ENCODE data around the gene PSD.
A peak's percentile ranks its signal among the peaks of the same experiment; 100 is the strongest.
"Not testable (repeated sequence)": the region's sequence is repeated elsewhere in the genome, so short reads cannot be mapped to it uniquely, and the experiment has no call there.

The PSD gene

DNA sequence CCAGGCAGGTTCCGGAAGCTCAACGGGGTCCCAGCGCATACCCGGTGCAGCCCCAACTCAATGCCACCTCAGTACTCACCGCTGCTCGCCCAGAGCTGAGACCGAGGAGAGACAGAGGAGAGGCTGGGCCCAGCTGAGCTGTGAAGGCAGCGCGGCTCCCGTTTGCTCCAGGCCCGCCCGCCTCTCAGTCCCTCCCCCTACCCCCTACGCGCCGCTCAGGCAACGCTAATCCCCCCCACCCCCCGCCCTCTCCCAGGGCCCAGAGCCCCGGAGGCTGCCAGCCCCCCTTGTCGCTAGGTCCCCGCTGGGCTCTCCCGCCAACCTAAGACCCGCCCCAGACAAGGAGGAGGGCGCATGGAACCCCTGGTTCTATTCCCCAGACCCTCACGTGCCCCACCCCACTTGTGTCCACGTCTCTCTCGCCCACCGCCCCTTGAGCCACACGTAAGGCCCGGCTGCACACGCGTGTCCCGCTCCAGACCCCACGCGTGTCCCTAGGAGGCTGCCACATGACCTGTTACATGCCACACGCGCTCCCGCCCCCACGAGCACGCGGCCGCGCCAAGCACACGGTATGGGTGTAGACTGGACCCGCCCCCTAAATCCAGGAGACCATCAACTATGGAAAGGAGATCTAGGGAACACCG lies at the start of gene PSD:
TSS of gene PSD (minus strand) at position 164 of the 647 bp plus-strand sequence. CDS start 1,747 bp downstream, outside the sequence.
- DNase-seq (ENCODE audit: low spot score) = no peak

- no peak for DNase-seq (ENCODE audit: low spot score)
Observed at GRCh38 chr10:102467971-102468438, 49.4 kb upstream of the PSD start.

- DNase-seq (ENCODE audit: low spot score) = no peak
Observed at GRCh38 chr10:102467318-102467717, 48.7 kb upstream of the PSD start.

GRCh38 chr10:102465466-102465865 lies 46.9 kb upstream of the PSD start:
- DNase-seq (ENCODE audit: low spot score) = no peak

DNA sequence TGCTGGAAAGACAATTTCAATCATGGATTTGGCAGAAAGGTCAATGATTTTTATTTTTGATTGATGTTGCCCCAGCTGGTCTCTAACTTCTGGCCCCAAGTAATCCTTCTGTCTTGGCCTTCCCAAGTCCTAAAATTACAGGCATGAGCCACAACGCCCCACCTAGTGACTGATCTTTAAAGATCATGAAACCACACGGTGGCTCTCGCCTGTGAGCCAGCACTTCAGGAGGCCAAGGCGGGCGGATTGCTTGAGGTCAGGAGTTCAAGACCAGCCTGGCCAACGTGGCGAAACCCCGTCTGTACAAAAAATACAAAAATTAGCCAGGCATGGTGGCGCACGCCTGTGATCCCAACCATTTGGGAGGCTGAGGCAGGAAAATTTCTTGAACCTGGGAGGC lies 45.4 kb upstream of the PSD start:
- DNase-seq (ENCODE audit: low spot score) = no peak

- DNase-seq (ENCODE audit: low spot score) = no peak
Observed at GRCh38 chr10:102462512-102463054, 44.0 kb upstream of the PSD start.

- DNase-seq (ENCODE audit: low spot score) = peak; percentile 96
Observed at GRCh38 chr10:102461187-102462054, 42.8 kb upstream of the PSD start.

DNA sequence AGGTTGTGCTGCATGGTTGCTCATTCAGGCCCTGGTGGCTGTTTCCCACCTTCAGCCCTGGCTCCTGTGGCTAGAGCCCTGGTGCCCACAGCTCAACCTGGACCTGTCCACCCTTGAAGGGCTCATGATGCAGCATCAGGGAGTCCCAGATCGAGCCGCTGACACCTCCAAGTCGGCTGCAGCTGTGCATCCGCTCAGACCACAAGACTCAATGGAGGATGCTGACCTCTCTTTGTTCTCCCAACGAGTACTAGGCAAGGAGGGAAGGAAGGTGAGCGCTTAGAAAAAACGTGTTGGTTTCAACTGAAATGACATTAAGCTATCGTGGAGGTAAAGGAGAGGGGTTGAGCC lies 42.2 kb upstream of the PSD start:
- no peak for DNase-seq (ENCODE audit: low spot score)

DNA sequence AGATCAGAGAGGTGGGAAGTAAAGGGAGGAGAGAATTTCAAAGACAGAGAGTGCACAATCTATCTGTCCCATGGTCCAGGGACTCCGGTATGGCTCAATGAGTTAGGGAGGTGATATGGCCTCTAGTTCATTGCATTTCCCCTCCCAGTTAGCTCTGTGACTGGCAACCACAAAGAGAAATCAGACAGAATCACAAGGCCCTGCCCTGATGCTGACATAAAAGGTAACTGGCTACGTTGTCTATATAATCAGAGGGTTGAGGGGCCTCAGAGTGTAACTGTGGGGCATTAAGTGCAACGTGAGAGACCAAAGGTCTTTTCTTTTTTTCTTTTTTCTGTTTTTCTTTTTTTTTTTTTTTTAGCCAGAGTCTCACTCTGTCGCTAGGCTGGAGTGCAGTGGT lies 40.1 kb upstream of the PSD start:
- DNase-seq (ENCODE audit: low spot score) = no peak

GRCh38 chr10:102457591-102458150 lies 39.1 kb upstream of the PSD start:
- no peak for DNase-seq (ENCODE audit: low spot score)

GRCh38 chr10:102455893-102456471 lies 37.4 kb upstream of the PSD start:
- DNase-seq (ENCODE audit: low spot score) = peak; percentile 22

GRCh38 chr10:102454662-102455487 lies 36.3 kb upstream of the PSD start:
- DNase-seq (ENCODE audit: low spot score) = not testable (repeated sequence)

DNA sequence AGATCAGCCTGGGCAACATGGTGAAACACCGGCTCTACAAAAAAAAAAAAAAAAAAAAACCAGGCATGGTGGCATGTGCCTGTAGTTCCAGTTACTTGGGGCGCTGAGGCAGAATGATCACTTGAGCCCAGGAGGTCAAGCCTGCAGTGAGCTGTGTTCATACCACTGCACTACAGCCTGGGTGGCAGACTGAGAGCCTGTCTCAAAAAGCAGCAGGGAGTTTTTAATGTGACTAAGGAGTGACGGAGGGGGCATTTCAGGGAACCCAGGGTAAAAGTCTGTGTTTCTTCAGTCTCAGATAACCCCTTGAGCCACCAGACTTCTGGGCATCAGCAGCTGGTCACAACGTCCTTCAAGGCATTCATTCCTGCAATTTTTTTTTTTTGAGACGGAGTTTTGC lies 34.9 kb upstream of the PSD start:
- no peak for DNase-seq (ENCODE audit: low spot score)

DNA sequence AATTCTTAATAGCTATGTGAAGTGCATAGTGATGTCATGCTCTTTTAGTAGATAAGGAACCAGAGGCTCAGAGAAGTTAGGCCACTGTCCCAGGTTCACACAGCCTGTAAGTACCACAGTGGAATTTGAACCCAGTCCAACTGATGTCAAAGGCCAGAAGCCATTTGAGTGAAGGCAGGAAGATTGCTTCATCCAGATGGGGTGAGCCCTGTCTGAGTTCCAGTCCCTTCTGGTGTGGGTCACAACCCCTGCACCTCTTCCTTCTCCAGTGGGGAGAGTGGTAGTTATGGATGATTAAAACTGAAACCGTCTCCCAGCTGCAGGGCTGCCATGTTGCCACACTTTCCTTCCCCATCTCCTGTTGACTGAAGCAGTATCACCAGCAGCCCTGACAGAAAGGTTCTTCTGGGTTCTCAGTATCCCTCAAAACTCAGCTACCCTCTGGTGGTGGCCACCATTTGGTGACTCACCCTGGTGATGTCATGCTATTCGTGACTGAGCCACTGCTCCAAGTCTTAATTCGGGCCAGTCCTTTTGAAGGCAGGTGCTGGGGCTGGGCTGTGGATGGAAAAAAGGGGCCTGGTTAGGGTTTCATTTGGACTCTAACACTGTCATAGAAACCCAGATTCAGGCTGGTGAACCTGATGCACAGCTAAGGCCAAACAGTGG lies 34.2 kb upstream of the PSD start:
- no peak for DNase-seq (ENCODE audit: low spot score)

GRCh38 chr10:102451105-102451969 lies 32.8 kb upstream of the PSD start, which contains the start of gene C10orf95:
C10orf95 (minus strand) TSS chr10:102451543; CDS start chr10:102451093, 450 bp downstream.
- DNase-seq (ENCODE audit: low spot score) = peak; percentile 10

DNA sequence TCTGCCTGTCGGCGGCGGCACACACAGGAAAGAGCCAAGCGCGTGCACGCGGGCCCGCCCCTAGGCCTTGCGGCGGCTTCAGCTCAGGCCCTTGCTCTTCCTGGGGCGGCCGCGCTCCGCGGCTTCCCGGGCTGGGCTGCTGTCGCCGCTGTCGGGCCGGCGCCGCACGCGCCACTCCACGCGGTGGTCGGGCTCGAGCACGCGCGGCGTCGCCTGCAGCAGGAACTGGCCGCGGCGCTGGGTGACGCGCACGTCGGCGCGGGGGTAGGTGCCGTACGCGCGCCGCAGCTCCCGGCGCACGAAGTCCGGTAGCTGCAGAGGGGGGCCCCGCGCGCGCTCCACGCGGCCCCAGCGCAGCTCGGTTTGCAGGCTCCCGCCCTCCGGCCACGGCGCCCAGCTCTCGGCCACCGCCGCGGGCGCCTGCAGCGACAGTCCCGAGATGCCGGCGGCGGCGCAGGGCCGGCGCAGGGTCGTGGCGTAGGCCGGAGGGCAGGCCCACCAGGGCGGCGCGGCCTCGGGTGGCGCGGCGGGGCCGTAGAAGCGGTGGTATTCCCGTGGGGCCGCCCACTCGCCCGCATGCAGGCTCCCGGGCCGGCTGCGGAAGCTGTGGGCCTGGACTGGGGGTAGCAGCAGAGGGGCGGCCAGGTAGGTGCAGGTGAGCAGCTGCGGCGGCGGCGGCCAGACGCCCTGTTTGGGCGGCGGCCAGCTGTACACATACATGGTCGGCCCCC lies 32.0 kb upstream of the PSD start:
- peak; percentile 79 for DNase-seq (ENCODE audit: low spot score)

GRCh38 chr10:102450124-102450373 lies 31.5 kb upstream of the PSD start:
- DNase-seq (ENCODE audit: low spot score) = no peak

DNA sequence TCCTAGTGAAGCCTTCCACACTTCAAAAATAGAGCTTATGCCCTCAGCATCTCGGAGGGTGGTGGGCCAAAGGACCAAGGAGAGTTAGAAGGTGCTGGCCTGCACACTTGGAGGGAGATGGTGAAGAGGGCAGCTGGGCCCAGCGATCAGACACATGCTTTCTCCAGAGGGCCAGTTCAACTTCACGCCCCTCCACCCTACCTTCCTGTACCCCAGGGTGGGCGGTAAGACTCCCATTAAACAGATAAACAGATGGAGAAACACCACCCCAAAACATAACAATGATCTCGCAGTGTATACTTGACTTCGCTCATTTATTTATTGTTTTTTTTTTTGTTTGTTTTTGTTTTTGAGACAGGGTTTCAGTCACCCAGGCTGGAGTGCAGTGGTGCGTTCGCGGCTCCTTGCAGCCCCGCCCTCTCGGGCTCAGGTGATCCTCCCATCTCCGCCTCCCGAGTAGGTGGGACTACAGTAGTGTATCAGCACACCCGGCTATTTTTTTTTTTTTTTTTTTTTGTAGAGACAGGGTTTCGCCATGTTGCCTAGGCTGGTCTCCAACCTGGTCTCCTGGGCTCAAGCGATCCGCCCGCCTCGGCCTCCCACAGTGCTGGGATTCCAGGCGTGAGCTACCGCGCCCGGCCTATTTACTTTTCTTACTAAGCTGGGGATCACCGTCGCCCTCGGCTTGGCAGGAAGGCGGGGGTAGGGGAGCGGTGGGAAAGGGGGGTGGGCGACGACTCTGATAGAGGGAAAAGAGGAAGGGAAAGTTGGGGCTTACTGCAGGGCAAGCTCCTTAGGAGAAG lies 30.9 kb upstream of the PSD start:
- peak; percentile 82 for DNase-seq (ENCODE audit: low spot score)

DNA sequence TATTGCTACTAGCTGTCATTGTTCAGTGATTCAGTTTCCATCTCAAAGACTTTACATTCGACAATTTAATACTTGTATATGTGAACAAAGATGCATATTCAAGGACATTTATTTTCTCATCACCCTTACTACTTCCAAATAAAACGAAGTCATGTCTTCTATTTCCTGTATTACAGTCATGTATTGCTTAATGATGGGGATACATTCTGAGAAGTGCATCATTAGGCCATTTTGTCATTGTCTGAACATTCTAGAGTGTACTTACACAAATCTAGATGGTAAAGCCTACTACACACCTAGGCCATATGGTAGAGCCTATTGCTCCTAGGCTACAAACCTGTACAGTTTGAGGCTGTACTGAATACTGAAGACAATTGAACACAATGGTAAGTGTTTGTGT lies 26.3 kb upstream of the PSD start:
- no peak for DNase-seq (ENCODE audit: low spot score)
